ENCODE data around the gene SLC10A1. TPM values are rescaled to one million over a fixed set of nuclear protein-coding genes. Genes with fewer than 3 reads are reported as not detected.

Gene SLC10A1
- total and polyA plus RNA-seq, 2 of the 8 experiments (the other 6 are each of a cell fraction or from before 2014, with no cell fraction given) = not detected

GRCh38 chr14:69767369-69767999 lies 29.6 kb downstream of the SLC10A1 start (continued):
- TF ChIP-seq ATF2 (IDR thresholded peaks at IDR 0.05; ENCODE audit: low read length) (no peak), POU5F1 (IDR thresholded peaks at IDR 0.05; ENCODE audit: low read depth, low read length) (no peak), SP1 (IDR thresholded peaks at IDR 0.05; ENCODE audit: low read depth, low read length) (no peak), TBP (IDR thresholded peaks at IDR 0.05; ENCODE audit: low read depth, low read length) (peak; percentile 83), NRF1 (IDR thresholded peaks at IDR 0.05; ENCODE audit: low read depth, low read length) (no peak), MAFK (IDR thresholded peaks at IDR 0.05; ENCODE audit: low read depth, low read length) (no peak), TAF1 (IDR thresholded peaks at IDR 0.05; ENCODE audit: low read depth, low read length) (peak; percentile 93), CBX5 (IDR thresholded peaks at IDR 0.05; ENCODE audit: low read depth, low read length) (no peak), CBX8 (IDR thresholded peaks at IDR 0.05; ENCODE audit: borderline replicate concordance, low read depth, low read length) (no peak), TEAD4 (IDR thresholded peaks at IDR 0.05; ENCODE audit: low read depth, low read length) (no peak), EGR1 (IDR thresholded peaks at IDR 0.05; ENCODE audit: borderline replicate concordance, low read depth, low read length) (no peak), BRCA1 (IDR thresholded peaks at IDR 0.05; ENCODE audit: low read depth, low read length) (peak; percentile 81), SUZ12 (IDR thresholded peaks at IDR 0.05; ENCODE audit: low read length) (no peak), FOSL1 (IDR thresholded peaks at IDR 0.05; ENCODE audit: insufficient read depth, low read depth, low read length) (no peak), BACH1 (IDR thresholded peaks at IDR 0.05; ENCODE audit: low read length) (no peak), SIX5 (IDR thresholded peaks at IDR 0.05; ENCODE audit: low read depth, low read length) (no peak), BCL11A (IDR thresholded peaks at IDR 0.05; ENCODE audit: low read depth in 2 of 2, low read length in 2 of 2) (no peak), SIN3A (conservative IDR thresholded peaks at IDR 0.05 in 1 of 2, IDR thresholded peaks at IDR 0.05 in 1 of 2; ENCODE audit: low read depth in 1 of 2, low read length in 2 of 2) (0 out of 4 replicates have a peak, but pooled peaks of 1 of the 2 experiments have one; percentile 46), ATF3 (IDR thresholded peaks at IDR 0.05; ENCODE audit: insufficient read depth, low read depth, low read length) (no peak), EP300 (IDR thresholded peaks at IDR 0.05; ENCODE audit: borderline replicate concordance in 1 of 2, low read depth in 2 of 2, low read length in 2 of 2) (0 out of 3 replicates have a peak, but pooled peaks of 1 of the 2 experiments have one; percentile 35), NANOG (IDR thresholded peaks at IDR 0.05; ENCODE audit: insufficient read depth, low read depth, low read length, poor library complexity, severe bottlenecking) (no peak), RNF2 (IDR thresholded peaks at IDR 0.05; ENCODE audit: borderline replicate concordance, low read depth, low read length, missing control alignments, poor library complexity, severe bottlenecking) (no peak)

Data from H1 (cell line).